Measurements from ENCODE around the gene GPC3. TPM values are rescaled to one million over a fixed set of nuclear protein-coding genes. Genes with fewer than 3 reads are reported as not detected.

GPC3 gene
- total RNA-seq, 1 experiment from 2014 or later = 32.4 TPM

- H3K27ac Mint-ChIP-seq = no peak overlapping the region
Measured at GRCh38 chrX:133972916-133973315, 12.5 kb downstream of the GPC3 start.

More at GRCh38 chrX:133972916-133973315, 12.5 kb downstream of the GPC3 start:
- peaks cover 2% of the 10 kb centered on the region; the same call in 1 of the 2 replicates for H3K36me3 Mint-ChIP-seq
- H3K27me3 Mint-ChIP-seq (ENCODE audit: low read depth) = no peaks in the 10 kb centered on the region
- ChIA-PET POLR2A (no interaction called here), CTCF (interaction anchor here (1.1 kb wide), 1 partner anchor 52 kb away, joined by 3 read pairs; no protein-coding TSS in a partner anchor)
- no peaks in the 10 kb centered on the region for H3K9me3 Mint-ChIP-seq
- TF ChIP-seq ZNF232 (CRISPR knock-in tag; IDR thresholded peaks at IDR 0.05) (no peak), TEAD1 (CRISPR knock-in tag; IDR thresholded peaks at IDR 0.05) (no peak), ZNF121 (CRISPR knock-in tag; IDR thresholded peaks at IDR 0.05) (no peak), TEAD4 (CRISPR knock-in tag; IDR thresholded peaks at IDR 0.05) (no peak), CBFB (CRISPR knock-in tag; IDR thresholded peaks at IDR 0.05; ENCODE audit: low read depth) (no peak), ATF2 (CRISPR knock-in tag; IDR thresholded peaks at IDR 0.05; ENCODE audit: borderline replicate concordance, low read depth) (no peak), ESRRA (CRISPR knock-in tag; IDR thresholded peaks at IDR 0.05; ENCODE audit: borderline replicate concordance) (no peak), MXD4 (CRISPR knock-in tag; IDR thresholded peaks at IDR 0.05; ENCODE audit: borderline replicate concordance) (no peak), JAZF1 (CRISPR knock-in tag; IDR thresholded peaks at IDR 0.05) (no peak), GTF2I (CRISPR knock-in tag; conservative IDR thresholded peaks at IDR 0.05) (no peak), ARID4B (CRISPR knock-in tag; IDR thresholded peaks at IDR 0.05; ENCODE audit: borderline replicate concordance) (no peak), ZNF416 (CRISPR knock-in tag; IDR thresholded peaks at IDR 0.05) (no peak), NFE2L1 (CRISPR knock-in tag; IDR thresholded peaks at IDR 0.05) (no peak), AFF4 (CRISPR knock-in tag; IDR thresholded peaks at IDR 0.05; ENCODE audit: borderline replicate concordance) (no peak), CTCF (IDR thresholded peaks at IDR 0.05) (no peak), FOXP4 (CRISPR knock-in tag; IDR thresholded peaks at IDR 0.05) (no peak), NR1H2 (CRISPR knock-in tag; IDR thresholded peaks at IDR 0.05) (no peak), PRRX2 (CRISPR knock-in tag; IDR thresholded peaks at IDR 0.05) (no peak), TP53 (CRISPR knock-in tag; IDR thresholded peaks at IDR 0.05) (no peak)
- no peak for DNase-seq (ENCODE audit: low spot score)
- H3K4me3 Mint-ChIP-seq = no peak overlapping the region
- no peak for ATAC-seq
- peaks cover 34% of the 10 kb centered on the region for H3K4me1 Mint-ChIP-seq
